Caco-2 (cell line): ENCODE data around the gene CPA5. TPM values are rescaled to one million over a fixed set of nuclear protein-coding genes. Genes with fewer than 3 reads are reported as not detected.

Source experiments
- BruUV-seq: library from RNA; stranded (reverse); fragments of 400-500 nt; replicated peaks from 2 replicates; lab custom pipeline; 2021; lab: Mats Ljungman, UMichigan
- CTCF ChIA-PET: fragments of 300-600 bp; sonication (Branson Sonifier 250); formaldehyde crosslinking; loops from one replicate; lab custom pipeline; 2022; ENCODE audit warnings: antibody characterized with exemption; lab: Charles Lee
- POLR2A ChIA-PET: fragments of 300-600 bp; sonication (Branson Sonifier 250); formaldehyde crosslinking; loops from one replicate; lab custom pipeline; 2022; ENCODE audit warnings: antibody characterized with exemption; lab: Charles Lee
- DNase-seq, 2 experiments: peaks; one replicate each; pipeline versions ENCODE4 v3.0.0 to v3.0.0-alpha.2; 2020 to 2022
- H3K27me3 ChIP-seq: replicated peaks from 2 replicates; pipeline ENCODE4 v1.6.0; 2011; ENCODE audit warnings: low read length; ENCODE audit not compliant: control insufficient read depth, insufficient read depth
- H3K36me3 ChIP-seq: 2 replicates; pipeline ENCODE4 v1.5.1; 2011; ENCODE audit warnings: low read length; ENCODE audit not compliant: control insufficient read depth, insufficient read depth
- H3K4me1 ChIP-seq: fragments of 250-450 bp; sonication (Bioruptor Pico); 2 replicates; pipeline ENCODE4 v1.5.1; 2020; ENCODE audit warnings: mild to moderate bottlenecking
- H3K4me3 ChIP-seq: 2 replicates; pipeline ENCODE4 v1.5.1; 2011; ENCODE audit warnings: low read depth, mild to moderate bottlenecking, control low read depth, low read length
- H3K9me3 ChIP-seq: fragments of 250-450 bp; sonication (Bioruptor Pico); 2 replicates; pipeline ENCODE4 v1.5.1; 2020; ENCODE audit warnings: mild to moderate bottlenecking, moderate library complexity
- H3K27ac Mint-ChIP-seq: one replicate; pipeline ENCODE4 v1.8.0; 2022; ENCODE audit warnings: mixed read lengths; ENCODE audit not compliant: unreplicated experiment
- H3K27me3 Mint-ChIP-seq: one replicate; pipeline ENCODE4 v1.8.0; 2022; ENCODE audit warnings: mixed read lengths; ENCODE audit not compliant: insufficient read depth, unreplicated experiment
- H3K36me3 Mint-ChIP-seq: one replicate; pipeline ENCODE4 v1.8.0; 2022; ENCODE audit warnings: mild to moderate bottlenecking, mixed read lengths; ENCODE audit not compliant: insufficient read depth, unreplicated experiment
- H3K4me1 Mint-ChIP-seq: one replicate; pipeline ENCODE4 v1.8.0; 2022; ENCODE audit warnings: low read depth, mixed read lengths; ENCODE audit not compliant: unreplicated experiment
- H3K4me3 Mint-ChIP-seq: one replicate; pipeline ENCODE4 v1.8.0; 2022; ENCODE audit warnings: mild to moderate bottlenecking, moderate library complexity, mixed read lengths; ENCODE audit not compliant: unreplicated experiment
- H3K9me3 Mint-ChIP-seq: one replicate; pipeline ENCODE4 v1.8.0; 2022; ENCODE audit warnings: mixed read lengths; ENCODE audit not compliant: unreplicated experiment
- CTCF ChIP-seq, 2 experiments: fragments of 200-600 bp in 1 of 2; IDR thresholded peaks; 1 replicate in 1 of 2; 2 replicates in 1 of 2; pipeline versions ENCODE4 v1.5.1 to v1.8.0; 2011 to 2022; ENCODE audit warnings: antibody characterized with exemption in 1 of 2, control low read depth in 1 of 2, inconsistent platforms in 1 of 2, low read depth in 1 of 2, low read length in 1 of 2, mild to moderate bottlenecking in 1 of 2, moderate library complexity in 1 of 2; ENCODE audit not compliant: insufficient read depth in 1 of 2, severe bottlenecking in 1 of 2, unreplicated experiment in 1 of 2
- intact Hi-C: fragments of 100-400 bp; cut with micrococcal nuclease; formaldehyde crosslinking; loops from one replicate; pipeline ENCODE4 v1.10.0; 2022; ENCODE audit not compliant: unreplicated experiment
- total RNA-seq: library from RNA; stranded (reverse); gene quantifications from 2 replicates; pipeline ENCODE4 v1.2.3, GENCODE V29; 2022

Gene CPA5
- total RNA-seq, 1 experiment from 2014 or later, result not detected

GRCh38 chr7:130297628-130298543 lies 46.7 kb upstream of the CPA5 start:
- Mint-ChIP-seq H3K27me3 (no peaks in the 10 kb centered on the region), H3K27ac (no peak overlapping the region), H3K4me1 (no peaks in the 10 kb centered on the region), H3K36me3 (no peaks in the 10 kb centered on the region), H3K4me3 (no peak overlapping the region), H3K9me3 (peaks cover 9% of the 10 kb centered on the region)
- no peaks in the 10 kb centered on the region for H3K4me1 ChIP-seq
- ChIA-PET CTCF (no interaction called here), POLR2A (no interaction called here)
- H3K4me3 ChIP-seq, result no peak overlapping the region
- no TSS peak for BruUV-seq
- H3K36me3 ChIP-seq, result no peaks in the 10 kb centered on the region
- DNase-seq, result no peak
- no peaks in the 10 kb centered on the region for H3K27me3 ChIP-seq
- H3K9me3 ChIP-seq, result no peaks in the 10 kb centered on the region
- intact Hi-C loops, result no loop called here
- no peak for TF ChIP-seq CTCF (IDR thresholded peaks at IDR 0.05; ENCODE audit: insufficient read depth in 1 of 2, low read depth in 1 of 2, low read length in 1 of 2, severe bottlenecking in 1 of 2, unreplicated experiment in 1 of 2)

- H3K4me3 ChIP-seq, result no peak overlapping the region
- H3K4me1 ChIP-seq, result no peaks in the 10 kb centered on the region
- H3K36me3 ChIP-seq, result no peaks in the 10 kb centered on the region
- intact Hi-C loops, result no loop called here
- Mint-ChIP-seq H3K27ac (no peak overlapping the region), H3K9me3 (peaks cover 9% of the 10 kb centered on the region), H3K27me3 (no peaks in the 10 kb centered on the region), H3K4me1 (no peaks in the 10 kb centered on the region), H3K36me3 (no peaks in the 10 kb centered on the region), H3K4me3 (no peak overlapping the region)
- TF ChIP-seq CTCF (IDR thresholded peaks at IDR 0.05; ENCODE audit: insufficient read depth in 1 of 2, low read depth in 1 of 2, low read length in 1 of 2, severe bottlenecking in 1 of 2, unreplicated experiment in 1 of 2), result no peak
- H3K9me3 ChIP-seq, result no peaks in the 10 kb centered on the region
- no peak for DNase-seq
- ChIA-PET CTCF (no interaction called here), POLR2A (no interaction called here)
- BruUV-seq, result no TSS peak
- H3K27me3 ChIP-seq, result no peaks in the 10 kb centered on the region
These were observed 45.9 kb upstream of the CPA5 start for GRCh38 chr7:130298544-130299326.

GRCh38 chr7:130299866-130300265 lies 44.8 kb upstream of the CPA5 start:
- ChIA-PET CTCF (no interaction called here), POLR2A (no interaction called here)

More at GRCh38 chr7:130299866-130300265, 44.8 kb upstream of the CPA5 start:
- H3K4me3 Mint-ChIP-seq, result no peak overlapping the region
- no peaks in the 10 kb centered on the region for H3K36me3 Mint-ChIP-seq
- Histone ChIP-seq H3K36me3 (no peaks in the 10 kb centered on the region), H3K9me3 (no peaks in the 10 kb centered on the region), H3K27me3 (no peaks in the 10 kb centered on the region), H3K4me3 (no peak overlapping the region), H3K4me1 (no peaks in the 10 kb centered on the region)
- no peak for TF ChIP-seq CTCF (IDR thresholded peaks at IDR 0.05; ENCODE audit: insufficient read depth in 1 of 2, low read depth in 1 of 2, low read length in 1 of 2, severe bottlenecking in 1 of 2, unreplicated experiment in 1 of 2)
- H3K4me1 Mint-ChIP-seq, result no peaks in the 10 kb centered on the region
- DNase-seq, result no peak
- intact Hi-C loops, result no loop called here
- peaks cover 4% of the 10 kb centered on the region for H3K9me3 Mint-ChIP-seq
- BruUV-seq, result no TSS peak
- H3K27ac Mint-ChIP-seq, result no peak overlapping the region
- H3K27me3 Mint-ChIP-seq, result no peaks in the 10 kb centered on the region
